ENCODE data around the gene SEZ6.

SEZ6 gene

GRCh38 chr17:28969706-28970393 is 36.0 kb downstream of the SEZ6 start:
- TF ChIP-seq, protein P1, sequence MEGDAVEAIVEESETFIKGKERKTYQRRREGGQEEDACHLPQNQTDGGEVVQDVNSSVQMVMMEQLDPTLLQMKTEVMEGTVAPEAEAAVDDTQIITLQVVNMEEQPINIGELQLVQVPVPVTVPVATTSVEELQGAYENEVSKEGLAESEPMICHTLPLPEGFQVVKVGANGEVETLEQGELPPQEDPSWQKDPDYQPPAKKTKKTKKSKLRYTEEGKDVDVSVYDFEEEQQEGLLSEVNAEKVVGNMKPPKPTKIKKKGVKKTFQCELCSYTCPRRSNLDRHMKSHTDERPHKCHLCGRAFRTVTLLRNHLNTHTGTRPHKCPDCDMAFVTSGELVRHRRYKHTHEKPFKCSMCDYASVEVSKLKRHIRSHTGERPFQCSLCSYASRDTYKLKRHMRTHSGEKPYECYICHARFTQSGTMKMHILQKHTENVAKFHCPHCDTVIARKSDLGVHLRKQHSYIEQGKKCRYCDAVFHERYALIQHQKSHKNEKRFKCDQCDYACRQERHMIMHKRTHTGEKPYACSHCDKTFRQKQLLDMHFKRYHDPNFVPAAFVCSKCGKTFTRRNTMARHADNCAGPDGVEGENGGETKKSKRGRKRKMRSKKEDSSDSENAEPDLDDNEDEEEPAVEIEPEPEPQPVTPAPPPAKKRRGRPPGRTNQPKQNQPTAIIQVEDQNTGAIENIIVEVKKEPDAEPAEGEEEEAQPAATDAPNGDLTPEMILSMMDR (IDR thresholded peaks at IDR 0.05; ENCODE audit: insufficient read depth, low read depth, low read length, missing control alignments): no peak
- DNase-seq (ENCODE audit: low read depth): no peak
- H3K4me3 ChIP-seq (ENCODE audit: low read depth, low read length): no peak overlapping the region

DNA sequence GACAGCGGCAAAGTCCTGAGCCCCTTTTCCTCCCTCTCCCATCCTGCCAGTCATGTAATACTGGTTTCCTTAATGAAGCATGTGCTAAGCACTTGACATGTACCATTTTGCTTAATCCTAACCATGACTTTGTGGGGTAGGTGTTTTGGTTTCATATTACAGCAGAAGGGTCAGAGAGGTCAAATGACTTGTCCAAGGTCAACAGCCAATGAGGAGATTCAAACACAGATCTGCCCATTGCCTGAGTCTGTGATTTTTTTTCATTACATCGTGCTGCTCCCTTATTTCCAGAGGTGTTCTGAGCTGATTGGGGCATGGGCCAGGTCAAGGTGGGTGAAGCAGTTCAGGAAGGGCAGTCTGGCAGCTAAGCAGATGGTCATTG is 36.9 kb downstream of the SEZ6 start:
- H3K4me3 ChIP-seq (ENCODE audit: low read depth, low read length): no peak overlapping the region
- TF ChIP-seq, protein P1 (IDR thresholded peaks at IDR 0.05; ENCODE audit: insufficient read depth, low read depth, low read length, missing control alignments): no peak
- no peak for DNase-seq (ENCODE audit: low read depth)

DNA sequence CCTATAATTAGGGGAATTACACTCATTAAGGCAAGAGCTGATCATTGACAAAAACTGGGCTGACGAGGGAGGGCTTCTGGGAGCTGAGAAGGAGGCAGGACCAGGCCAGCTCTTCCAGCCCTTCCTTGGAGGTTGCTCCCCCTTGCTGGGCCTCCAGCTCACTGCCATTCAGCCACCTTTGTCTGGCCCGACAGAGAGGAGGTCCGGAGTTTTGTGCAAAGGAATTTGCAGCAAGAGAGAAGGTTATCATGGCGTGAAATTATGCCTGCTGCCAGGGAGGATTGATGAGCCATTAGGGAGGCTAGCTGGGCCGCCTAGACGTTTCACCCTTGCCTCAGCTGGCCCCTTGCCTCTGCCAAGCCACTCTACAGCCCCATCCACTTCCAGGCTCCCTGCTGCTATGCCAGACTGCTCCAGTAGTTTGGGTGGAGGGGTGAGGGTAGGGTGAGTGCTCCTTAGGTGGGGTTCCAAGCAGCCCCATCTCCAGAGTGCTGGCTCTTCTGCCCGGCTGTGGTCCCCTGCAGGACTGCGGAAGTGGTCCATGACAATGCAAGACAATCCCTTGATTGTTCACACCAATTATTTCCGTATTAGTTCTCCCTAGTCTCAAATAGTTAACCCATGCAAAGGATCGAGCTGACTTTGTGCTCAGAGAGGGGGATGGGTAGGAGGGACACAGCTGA is 37.5 kb downstream of the SEZ6 start:
- TF ChIP-seq, protein P1 (IDR thresholded peaks at IDR 0.05; ENCODE audit: insufficient read depth, low read depth, low read length, missing control alignments): no peak
- DNase-seq (ENCODE audit: low read depth): no peak
- H3K4me3 ChIP-seq (ENCODE audit: low read depth, low read length): no peak overlapping the region

DNA sequence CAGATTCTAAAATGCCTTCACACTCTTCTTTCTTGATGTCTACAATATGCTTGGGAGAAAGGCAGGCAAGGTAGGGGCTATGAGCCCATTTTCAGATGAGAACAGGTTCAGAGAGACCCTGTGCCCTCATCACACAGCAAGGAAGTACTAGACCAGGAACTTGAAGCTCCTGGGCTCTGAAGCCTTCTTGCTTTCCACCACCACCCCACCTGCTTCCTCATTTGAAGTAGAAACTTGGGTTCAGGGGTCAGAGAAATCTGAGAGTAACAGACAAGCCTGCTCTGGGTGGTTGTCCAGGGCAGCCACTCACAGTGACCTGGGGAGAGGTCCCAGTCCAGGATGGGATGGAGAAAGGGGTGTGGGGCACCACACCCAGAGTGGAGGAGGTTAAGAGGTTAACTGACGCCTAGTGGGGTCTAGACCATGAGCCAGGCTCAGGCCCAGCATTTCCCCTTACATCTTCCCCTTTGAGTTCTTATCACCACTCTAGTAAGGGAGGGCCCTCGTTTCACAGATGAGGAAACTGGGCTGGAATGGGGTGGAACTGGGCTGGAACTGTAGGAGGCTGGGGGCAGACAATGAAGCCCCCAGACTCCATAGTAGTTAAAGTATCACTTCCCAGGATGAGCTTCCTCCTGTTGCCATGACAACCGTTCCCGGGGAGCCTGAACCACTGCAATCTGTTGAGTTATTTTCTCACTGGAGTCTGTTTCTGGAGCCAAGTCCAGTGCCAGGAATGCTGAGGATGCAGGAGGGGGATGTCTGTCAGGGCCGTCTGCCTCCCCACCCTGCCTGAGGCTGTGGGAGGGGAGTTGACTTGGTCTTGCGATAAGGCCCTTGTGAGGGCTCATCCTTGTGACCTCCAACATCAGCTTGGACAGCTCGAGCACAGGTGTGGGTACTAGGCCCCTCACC is 38.4 kb downstream of the SEZ6 start:
- peak; percentile 42 for DNase-seq (ENCODE audit: low read depth)
- TF ChIP-seq, protein P1 (IDR thresholded peaks at IDR 0.05; ENCODE audit: insufficient read depth, low read depth, low read length, missing control alignments): no peak

DNA sequence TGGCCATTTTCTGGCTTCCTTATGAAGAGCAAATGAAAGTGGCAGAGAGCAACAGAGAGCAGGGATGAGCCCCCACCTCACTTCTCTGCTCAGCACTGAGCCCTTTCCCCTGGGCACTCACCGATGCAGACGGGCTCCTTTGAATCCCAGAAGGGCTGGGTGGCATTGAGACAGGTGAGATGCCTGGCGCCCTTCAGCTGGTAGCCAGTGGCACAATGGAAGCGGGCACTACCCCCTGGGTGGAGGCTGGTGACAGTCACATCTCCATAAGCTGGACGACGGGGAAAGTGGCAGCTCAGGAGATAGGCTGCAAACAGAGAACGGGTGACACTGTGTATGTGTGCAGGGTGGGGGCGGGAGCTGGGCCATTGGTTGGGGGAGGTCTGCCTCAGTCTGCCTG is 42.0 kb downstream of the SEZ6 start:
- TF ChIP-seq, protein P1 (IDR thresholded peaks at IDR 0.05; ENCODE audit: insufficient read depth, low read depth, low read length, missing control alignments): no peak
- DNase-seq (ENCODE audit: low read depth): no peak
- H3K4me3 ChIP-seq (ENCODE audit: low read depth, low read length): no peak overlapping the region

More for the DNA sequence above, 38.4 kb downstream of the SEZ6 start:
- no peak overlapping the region for H3K4me3 ChIP-seq (ENCODE audit: low read depth, low read length)

DNA sequence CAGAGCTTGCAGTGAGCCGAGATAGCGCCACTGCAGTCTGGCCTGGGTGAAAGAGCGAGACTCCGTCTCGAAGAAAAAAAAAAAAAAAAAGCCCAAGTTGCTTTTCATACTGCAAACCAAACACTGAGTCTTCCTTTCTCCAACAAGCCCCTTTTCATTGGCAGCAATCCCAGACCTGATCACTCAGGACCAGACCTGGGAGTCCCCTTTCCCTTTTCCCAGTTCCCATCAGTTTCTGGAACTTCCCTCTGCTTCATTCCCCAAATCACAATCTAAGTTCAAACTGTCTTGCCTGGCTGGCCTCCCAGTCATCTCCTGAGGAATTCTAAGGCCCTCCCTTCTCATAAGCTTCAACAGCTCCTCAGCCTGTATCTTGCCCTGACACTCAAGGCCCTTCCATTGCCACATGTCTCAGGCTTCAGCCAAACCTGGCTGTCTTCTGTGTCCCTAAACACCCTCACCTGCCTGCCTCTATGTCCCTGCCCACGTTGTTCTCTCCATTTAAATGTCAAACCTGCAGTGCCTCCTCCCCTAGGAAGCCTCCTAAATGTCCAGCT is 42.7 kb downstream of the SEZ6 start:
- H3K4me3 ChIP-seq (ENCODE audit: low read depth, low read length): no peak overlapping the region
- no peak for DNase-seq (ENCODE audit: low read depth)
- TF ChIP-seq, protein P1 (IDR thresholded peaks at IDR 0.05; ENCODE audit: insufficient read depth, low read depth, low read length, missing control alignments): no peak
